ENCODE data around the gene ARVCF.

DNA sequence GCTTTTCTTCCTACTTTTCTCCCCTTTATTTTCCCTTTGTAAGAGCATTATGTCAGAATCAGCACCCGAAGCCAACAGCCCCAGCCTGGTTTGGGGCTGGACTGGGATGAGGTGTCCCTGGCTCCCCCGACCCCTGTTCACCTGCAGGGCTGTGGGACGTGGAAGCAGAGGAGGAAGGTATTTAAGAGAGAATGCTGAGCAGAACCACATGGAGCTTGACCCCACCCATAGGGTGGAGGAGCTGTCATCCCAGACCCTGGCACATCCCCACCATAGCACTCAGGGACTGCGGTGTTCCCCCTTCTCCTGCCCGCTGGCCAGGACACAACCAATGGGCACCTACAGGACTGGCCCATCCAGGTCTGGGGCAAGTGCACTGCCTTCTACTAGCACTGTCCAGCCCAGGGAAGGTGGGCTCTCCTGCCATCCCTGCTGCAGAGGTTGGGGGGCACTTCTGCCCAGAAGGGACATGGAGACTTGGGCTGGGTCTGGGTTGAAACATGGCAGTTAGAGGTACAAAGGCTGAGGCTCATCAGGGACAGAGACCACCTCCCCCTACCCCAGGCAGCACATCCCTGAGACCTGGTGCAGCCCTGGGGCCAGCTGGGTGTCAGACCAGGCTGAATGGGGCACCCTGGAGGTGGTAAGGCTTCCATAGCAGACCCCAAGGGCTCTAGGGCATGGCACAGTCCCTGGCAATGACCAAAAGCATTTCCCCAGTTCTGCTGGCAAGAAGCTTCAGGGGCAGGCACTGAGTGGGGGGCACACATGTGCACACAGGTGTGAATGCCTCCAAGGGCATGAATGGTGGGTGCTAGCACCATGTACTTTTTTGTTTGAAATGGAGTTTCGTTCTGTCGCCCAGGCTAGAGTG is 23.9 kb upstream of the ARVCF start:
- TF ChIP-seq SMC3 (IDR thresholded peaks at IDR 0.05; ENCODE audit: low read depth, low read length) (no peak), CHD2 (IDR thresholded peaks at IDR 0.05; ENCODE audit: low read length, partially characterized antibody) (no peak), CTCF (IDR thresholded peaks at IDR 0.05) (no peak), GATA2 (CRISPR knock-in tag; IDR thresholded peaks at IDR 0.05) (no peak), RFX5 (IDR thresholded peaks at IDR 0.05; ENCODE audit: low read length) (no peak), EP300 (IDR thresholded peaks at IDR 0.05; ENCODE audit: borderline replicate concordance in 1 of 2, low read depth in 1 of 2, low read length in 1 of 2) (no peak), FOXM1 (IDR thresholded peaks at IDR 0.05; ENCODE audit: low read depth) (no peak), NRF1 (IDR thresholded peaks at IDR 0.05; ENCODE audit: low read depth, low read length) (no peak), EZH2phosphoT487 (IDR thresholded peaks at IDR 0.05; ENCODE audit: borderline replicate concordance, low read depth) (no peak), SIN3A (IDR thresholded peaks at IDR 0.05; ENCODE audit: borderline replicate concordance, low read depth, low read length) (no peak), RXRA (IDR thresholded peaks at IDR 0.05; ENCODE audit: borderline replicate concordance, low read depth) (no peak), POLR2AphosphoS5 (IDR thresholded peaks at IDR 0.05; ENCODE audit: low read depth, low read length) (no peak)
- TF ChIP-seq, protein P1, sequence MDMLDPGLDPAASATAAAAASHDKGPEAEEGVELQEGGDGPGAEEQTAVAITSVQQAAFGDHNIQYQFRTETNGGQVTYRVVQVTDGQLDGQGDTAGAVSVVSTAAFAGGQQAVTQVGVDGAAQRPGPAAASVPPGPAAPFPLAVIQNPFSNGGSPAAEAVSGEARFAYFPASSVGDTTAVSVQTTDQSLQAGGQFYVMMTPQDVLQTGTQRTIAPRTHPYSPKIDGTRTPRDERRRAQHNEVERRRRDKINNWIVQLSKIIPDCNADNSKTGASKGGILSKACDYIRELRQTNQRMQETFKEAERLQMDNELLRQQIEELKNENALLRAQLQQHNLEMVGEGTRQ (IDR thresholded peaks at IDR 0.05; ENCODE audit: borderline replicate concordance, low read depth, low read length) = no peak
- TF ChIP-seq, protein P2, sequence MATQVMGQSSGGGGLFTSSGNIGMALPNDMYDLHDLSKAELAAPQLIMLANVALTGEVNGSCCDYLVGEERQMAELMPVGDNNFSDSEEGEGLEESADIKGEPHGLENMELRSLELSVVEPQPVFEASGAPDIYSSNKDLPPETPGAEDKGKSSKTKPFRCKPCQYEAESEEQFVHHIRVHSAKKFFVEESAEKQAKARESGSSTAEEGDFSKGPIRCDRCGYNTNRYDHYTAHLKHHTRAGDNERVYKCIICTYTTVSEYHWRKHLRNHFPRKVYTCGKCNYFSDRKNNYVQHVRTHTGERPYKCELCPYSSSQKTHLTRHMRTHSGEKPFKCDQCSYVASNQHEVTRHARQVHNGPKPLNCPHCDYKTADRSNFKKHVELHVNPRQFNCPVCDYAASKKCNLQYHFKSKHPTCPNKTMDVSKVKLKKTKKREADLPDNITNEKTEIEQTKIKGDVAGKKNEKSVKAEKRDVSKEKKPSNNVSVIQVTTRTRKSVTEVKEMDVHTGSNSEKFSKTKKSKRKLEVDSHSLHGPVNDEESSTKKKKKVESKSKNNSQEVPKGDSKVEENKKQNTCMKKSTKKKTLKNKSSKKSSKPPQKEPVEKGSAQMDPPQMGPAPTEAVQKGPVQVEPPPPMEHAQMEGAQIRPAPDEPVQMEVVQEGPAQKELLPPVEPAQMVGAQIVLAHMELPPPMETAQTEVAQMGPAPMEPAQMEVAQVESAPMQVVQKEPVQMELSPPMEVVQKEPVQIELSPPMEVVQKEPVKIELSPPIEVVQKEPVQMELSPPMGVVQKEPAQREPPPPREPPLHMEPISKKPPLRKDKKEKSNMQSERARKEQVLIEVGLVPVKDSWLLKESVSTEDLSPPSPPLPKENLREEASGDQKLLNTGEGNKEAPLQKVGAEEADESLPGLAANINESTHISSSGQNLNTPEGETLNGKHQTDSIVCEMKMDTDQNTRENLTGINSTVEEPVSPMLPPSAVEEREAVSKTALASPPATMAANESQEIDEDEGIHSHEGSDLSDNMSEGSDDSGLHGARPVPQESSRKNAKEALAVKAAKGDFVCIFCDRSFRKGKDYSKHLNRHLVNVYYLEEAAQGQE (IDR thresholded peaks at IDR 0.05; ENCODE audit: low read depth, low read length) = no peak

All from SK-N-SH (cell line).